Measurements from ENCODE around the gene USP22. TPM values are rescaled to one million over a fixed set of nuclear protein-coding genes. Genes with fewer than 3 reads are reported as not detected.

Gene USP22
- total RNA-seq, 1 donor from 2014 or later = 420 TPM

GRCh38 chr17:21077281-21077680 is 34.5 kb upstream of the USP22 start:
- Mint-ChIP-seq H3K4me1 (ENCODE audit: low read depth, unreplicated experiment) (peaks cover 21% of the 10 kb centered on the region), H3K4me3 (ENCODE audit: unreplicated experiment) (no peak overlapping the region), H3K36me3 (ENCODE audit: unreplicated experiment) (no peaks in the 10 kb centered on the region), H3K9me3 (ENCODE audit: unreplicated experiment) (no peaks in the 10 kb centered on the region), H3K27me3 (ENCODE audit: unreplicated experiment) (no peaks in the 10 kb centered on the region), H3K27ac (ENCODE audit: unreplicated experiment) (no peak overlapping the region)
- no peak for TF ChIP-seq CTCF (IDR thresholded peaks at IDR 0.05; ENCODE audit: partially characterized antibody, unreplicated experiment)
- DNase-seq = no peak

GRCh38 chr17:21076242-21076641 is 33.4 kb upstream of the USP22 start:
- no peaks in the 10 kb centered on the region for H3K9me3 Mint-ChIP-seq (ENCODE audit: unreplicated experiment)
- no peak overlapping the region for H3K4me3 Mint-ChIP-seq (ENCODE audit: unreplicated experiment)
- no peaks in the 10 kb centered on the region for H3K27me3 Mint-ChIP-seq (ENCODE audit: unreplicated experiment)
- no peaks in the 10 kb centered on the region for H3K36me3 Mint-ChIP-seq (ENCODE audit: unreplicated experiment)
- no peak for TF ChIP-seq CTCF (IDR thresholded peaks at IDR 0.05; ENCODE audit: partially characterized antibody, unreplicated experiment)
- peaks cover 21% of the 10 kb centered on the region for H3K4me1 Mint-ChIP-seq (ENCODE audit: low read depth, unreplicated experiment)
- H3K27ac Mint-ChIP-seq (ENCODE audit: unreplicated experiment) = no peak overlapping the region
- no peak for DNase-seq

GRCh38 chr17:21075739-21076085 is 32.9 kb upstream of the USP22 start:
- TF ChIP-seq CTCF (IDR thresholded peaks at IDR 0.05; ENCODE audit: partially characterized antibody, unreplicated experiment) = no peak
- H3K9me3 Mint-ChIP-seq (ENCODE audit: unreplicated experiment) = no peaks in the 10 kb centered on the region
- no peak for DNase-seq
- no peak overlapping the region for H3K4me3 Mint-ChIP-seq (ENCODE audit: unreplicated experiment)
- no peaks in the 10 kb centered on the region for H3K36me3 Mint-ChIP-seq (ENCODE audit: unreplicated experiment)
- no peaks in the 10 kb centered on the region for H3K27me3 Mint-ChIP-seq (ENCODE audit: unreplicated experiment)
- peak overlapping the region; percentile 5 for H3K27ac Mint-ChIP-seq (ENCODE audit: unreplicated experiment)
- peaks cover 21% of the 10 kb centered on the region for H3K4me1 Mint-ChIP-seq (ENCODE audit: low read depth, unreplicated experiment)

GRCh38 chr17:21072745-21073197 is 30.0 kb upstream of the USP22 start:
- TF ChIP-seq CTCF (IDR thresholded peaks at IDR 0.05; ENCODE audit: partially characterized antibody, unreplicated experiment) = no peak
- H3K4me3 Mint-ChIP-seq (ENCODE audit: unreplicated experiment) = no peak overlapping the region
- peaks cover 5% of the 10 kb centered on the region for H3K36me3 Mint-ChIP-seq (ENCODE audit: unreplicated experiment)
- H3K9me3 Mint-ChIP-seq (ENCODE audit: unreplicated experiment) = no peaks in the 10 kb centered on the region
- peaks cover 16% of the 10 kb centered on the region for H3K4me1 Mint-ChIP-seq (ENCODE audit: low read depth, unreplicated experiment)
- no peak for DNase-seq
- H3K27me3 Mint-ChIP-seq (ENCODE audit: unreplicated experiment) = peaks cover 5% of the 10 kb centered on the region
- H3K27ac Mint-ChIP-seq (ENCODE audit: unreplicated experiment) = peak overlapping the region; percentile 59

- Mint-ChIP-seq H3K27me3 (ENCODE audit: unreplicated experiment) (peaks cover 6% of the 10 kb centered on the region), H3K36me3 (ENCODE audit: unreplicated experiment) (peaks cover 5% of the 10 kb centered on the region), H3K27ac (ENCODE audit: unreplicated experiment) (no peak overlapping the region), H3K9me3 (ENCODE audit: unreplicated experiment) (no peaks in the 10 kb centered on the region), H3K4me1 (ENCODE audit: low read depth, unreplicated experiment) (peaks cover 13% of the 10 kb centered on the region), H3K4me3 (ENCODE audit: unreplicated experiment) (no peak overlapping the region)
- DNase-seq = no peak
- no peak for TF ChIP-seq CTCF (IDR thresholded peaks at IDR 0.05; ENCODE audit: partially characterized antibody, unreplicated experiment)
Observed at GRCh38 chr17:21066394-21066793, 23.6 kb upstream of the USP22 start.
